Stimulated activated CD4-positive, alpha-beta T cell treated with anti-CD3 and anti-CD28 coated beads, TNF-alpha, amount 100 ng/mL, for 1 hour (primary cell): ENCODE measurements around the gene CNTROB.

Source experiments
- DNase-seq, 3 donors: peaks; one replicate each; pipeline ENCODE4 v3.0.0-alpha.2; 2020; ENCODE audit warnings: low read depth in 3 of 3, low spot score in 1 of 3

Gene CNTROB

DNA sequence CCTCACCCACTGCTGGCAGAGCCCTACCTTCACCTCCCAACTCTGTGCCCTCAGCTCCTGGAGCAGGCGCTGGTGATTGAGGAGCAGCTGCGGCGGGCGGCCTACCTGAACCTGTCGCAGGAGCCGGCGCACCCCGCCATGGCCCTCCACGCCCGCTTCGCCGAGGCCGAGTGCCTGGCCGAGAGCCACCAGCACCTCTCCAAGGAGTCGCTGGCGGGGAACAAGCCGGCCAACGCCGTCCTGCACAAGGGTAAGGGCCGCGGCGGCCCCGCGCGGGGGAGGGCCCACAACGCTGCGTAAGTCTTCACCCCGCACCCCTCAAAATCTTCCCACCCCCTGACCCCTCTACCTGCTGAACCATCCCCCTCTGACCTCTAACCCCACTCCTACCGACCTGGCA is 22.9 kb upstream of the CNTROB start:
- no peak for DNase-seq

DNA sequence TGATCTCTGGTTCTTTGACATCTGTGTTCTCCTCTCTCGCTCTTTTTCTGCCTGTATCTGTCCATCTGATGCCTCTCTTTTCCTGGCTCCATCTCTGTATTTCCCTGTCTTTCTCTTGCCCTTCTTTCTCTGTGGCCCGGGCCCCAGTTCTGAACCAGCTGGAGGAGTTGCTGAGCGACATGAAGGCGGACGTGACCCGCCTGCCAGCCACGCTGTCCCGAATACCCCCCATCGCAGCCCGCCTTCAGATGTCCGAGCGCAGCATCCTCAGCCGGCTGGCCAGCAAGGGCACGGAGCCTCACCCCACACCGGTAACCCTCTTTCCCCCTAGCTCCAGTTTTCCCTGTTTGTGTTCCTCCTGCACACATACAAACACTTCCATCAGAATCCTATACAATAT is 21.7 kb upstream of the CNTROB start:
- no peak for DNase-seq

DNA sequence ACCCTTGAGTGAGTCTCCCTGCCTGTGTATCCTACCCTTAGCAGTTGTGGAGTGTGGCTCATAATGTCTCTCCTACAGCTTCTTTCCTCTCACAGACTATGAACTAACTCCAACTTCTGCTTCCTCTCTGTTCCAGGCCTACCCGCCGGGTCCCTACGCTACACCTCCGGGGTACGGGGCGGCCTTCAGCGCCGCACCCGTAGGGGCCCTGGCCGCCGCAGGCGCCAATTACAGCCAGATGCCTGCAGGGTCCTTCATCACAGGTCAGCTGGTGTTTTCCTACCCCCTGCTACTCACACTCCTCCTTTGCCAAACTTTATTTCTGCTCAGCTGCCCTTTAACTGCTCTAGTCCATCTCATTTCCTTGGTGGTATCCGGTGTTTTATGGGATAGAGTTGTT is 21.3 kb upstream of the CNTROB start:
- DNase-seq, result no peak

DNA sequence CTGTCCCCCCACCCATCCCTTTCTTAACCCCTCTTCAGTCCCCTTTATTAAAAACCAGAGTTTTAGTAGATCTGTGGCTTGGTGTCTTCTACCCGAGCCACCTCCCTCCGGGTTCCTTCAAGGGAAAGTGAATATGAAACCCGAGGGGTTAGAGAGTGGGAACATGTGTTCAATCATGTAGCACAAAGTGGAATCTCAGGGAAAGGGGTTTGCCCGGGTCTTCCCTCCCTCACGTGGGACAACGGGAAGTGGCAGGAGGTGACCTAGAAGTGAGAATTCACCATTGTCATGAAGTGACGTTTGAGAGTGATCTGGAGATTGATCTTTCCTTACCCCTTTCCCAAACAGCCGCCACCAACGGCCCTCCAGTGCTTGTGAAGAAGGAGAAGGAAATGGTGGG is 20.9 kb upstream of the CNTROB start:
- DNase-seq, result no peak

DNA sequence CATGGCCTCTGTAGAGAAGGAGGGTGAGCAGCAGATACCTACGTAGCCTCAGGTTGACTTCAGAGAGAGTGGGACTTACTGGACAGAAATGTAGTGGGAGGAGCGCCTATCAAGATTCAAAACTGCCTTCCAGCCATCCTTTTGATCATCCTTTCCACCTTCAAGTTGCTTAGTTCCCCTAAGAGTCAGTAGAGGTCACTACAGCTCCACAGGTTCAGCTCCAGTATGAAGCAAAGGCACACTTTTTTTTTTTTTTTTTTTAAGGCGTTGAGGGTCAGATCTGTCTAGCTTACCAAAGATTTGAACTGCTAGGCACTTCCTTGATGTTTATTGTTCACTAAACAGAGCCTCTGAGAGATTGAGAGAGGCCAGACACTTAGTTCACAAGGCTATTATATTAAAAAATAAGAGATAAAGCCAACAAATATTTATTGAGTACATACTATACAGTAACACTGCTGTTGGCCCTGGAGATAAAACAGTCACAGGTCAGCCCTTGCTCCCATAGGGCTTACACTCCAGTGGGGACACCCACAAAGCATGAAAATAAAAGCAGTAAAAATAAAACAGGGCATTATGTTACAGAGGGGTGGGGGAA is 19.0 kb upstream of the CNTROB start:
- no peak for DNase-seq

DNA sequence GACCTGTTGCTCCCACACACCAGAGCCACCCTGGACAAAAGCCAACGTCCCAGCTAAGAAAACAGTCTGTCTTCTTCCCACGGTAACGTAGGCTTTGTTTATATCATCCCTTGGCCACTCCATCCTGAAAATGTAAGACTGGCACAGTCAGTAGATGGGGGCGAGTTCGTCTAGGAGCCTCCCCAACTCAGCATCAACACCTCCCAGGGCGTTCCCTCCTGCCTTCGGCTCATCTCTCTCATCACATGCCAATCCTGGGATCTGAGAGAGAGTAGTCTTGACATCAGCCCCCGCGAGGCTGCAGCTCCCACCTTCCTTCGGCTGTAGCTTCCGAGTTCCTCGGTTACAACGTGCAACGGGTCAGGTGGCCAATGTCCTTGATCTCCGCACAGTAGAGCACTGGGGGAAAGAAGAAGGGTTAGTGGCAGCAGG is 16.8 kb upstream of the CNTROB start:
- no peak for DNase-seq

DNA sequence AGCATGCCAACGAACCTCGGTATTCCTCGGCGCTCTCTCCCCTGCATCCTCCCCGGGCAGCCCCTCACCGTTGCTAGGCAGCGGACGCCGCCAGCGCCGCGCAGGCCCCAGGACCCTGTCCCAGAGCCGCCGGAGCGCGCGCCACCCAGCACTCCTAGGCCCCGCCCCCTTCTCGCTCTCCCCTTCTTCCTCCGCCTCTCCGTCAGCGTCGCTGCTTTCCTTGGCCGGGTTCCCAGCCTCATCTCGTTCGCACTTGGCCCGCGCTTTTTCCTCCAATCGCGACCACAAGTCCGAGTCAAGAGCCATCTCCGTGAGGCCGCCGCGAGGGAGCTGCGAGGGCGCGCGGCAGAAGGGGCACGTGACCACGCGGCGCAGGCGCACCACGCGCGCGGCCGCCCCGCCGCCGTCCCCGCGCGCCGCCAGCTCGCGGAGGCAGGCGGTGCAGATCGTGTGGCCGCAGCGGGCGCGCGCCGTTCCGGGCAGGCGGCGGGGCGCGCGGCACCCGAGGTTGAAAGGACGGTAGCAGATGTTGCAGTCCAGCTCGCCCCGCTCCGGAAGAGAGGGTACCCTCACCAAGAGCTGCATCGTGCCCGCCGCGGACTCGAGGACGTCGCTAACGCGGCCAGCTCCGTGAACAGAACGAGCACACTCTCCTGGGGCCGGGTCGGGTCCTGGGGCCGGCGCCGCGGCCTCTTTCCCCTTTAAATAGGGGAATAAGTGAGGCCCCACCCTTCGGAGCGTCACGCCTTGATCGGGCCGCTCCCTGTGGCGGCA is 16.2 kb upstream of the CNTROB start, which contains the start of gene RNF227:
Gene RNF227 (minus strand): TSS at position 679 of the 774 bp plus-strand sequence. CDS start 94 bp downstream, at position 585.
- DNase-seq, result peak; percentile 54 to 76 (median 63)

DNA sequence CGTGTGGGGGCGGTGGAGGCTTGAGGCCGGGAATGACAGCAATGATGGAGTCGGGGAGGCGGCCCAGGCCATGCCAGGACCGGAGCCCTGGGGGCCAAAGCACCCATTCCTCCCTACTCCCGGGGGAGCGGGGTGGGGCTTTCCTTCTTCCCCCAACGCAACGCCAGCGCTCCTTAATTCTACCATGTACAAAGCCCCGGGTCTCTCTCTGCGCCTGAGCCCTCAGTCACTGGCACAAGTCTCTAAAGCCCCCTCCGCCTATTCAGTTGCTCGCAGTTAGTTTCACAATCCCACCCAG is 15.7 kb upstream of the CNTROB start:
- DNase-seq, result no peak

DNA sequence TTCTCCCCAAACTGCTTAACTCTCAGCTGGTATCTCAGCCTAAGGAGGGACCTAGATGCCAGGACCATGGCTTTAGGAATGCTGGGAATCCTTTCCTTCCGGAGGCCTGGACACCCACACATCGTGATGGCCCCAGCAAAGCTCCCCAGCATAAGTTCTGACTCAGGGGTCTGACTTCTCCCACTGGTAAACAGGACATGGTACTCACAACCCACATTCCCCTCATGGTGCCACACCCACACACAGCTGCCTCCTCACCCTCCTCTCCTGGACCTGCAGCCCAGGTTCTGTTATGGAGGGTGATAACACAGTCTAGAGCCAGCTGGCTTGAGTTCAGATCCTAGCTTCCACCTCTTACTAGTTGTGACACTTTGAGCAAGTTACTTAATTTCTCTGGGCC is 15.2 kb upstream of the CNTROB start:
- DNase-seq, result no peak

DNA sequence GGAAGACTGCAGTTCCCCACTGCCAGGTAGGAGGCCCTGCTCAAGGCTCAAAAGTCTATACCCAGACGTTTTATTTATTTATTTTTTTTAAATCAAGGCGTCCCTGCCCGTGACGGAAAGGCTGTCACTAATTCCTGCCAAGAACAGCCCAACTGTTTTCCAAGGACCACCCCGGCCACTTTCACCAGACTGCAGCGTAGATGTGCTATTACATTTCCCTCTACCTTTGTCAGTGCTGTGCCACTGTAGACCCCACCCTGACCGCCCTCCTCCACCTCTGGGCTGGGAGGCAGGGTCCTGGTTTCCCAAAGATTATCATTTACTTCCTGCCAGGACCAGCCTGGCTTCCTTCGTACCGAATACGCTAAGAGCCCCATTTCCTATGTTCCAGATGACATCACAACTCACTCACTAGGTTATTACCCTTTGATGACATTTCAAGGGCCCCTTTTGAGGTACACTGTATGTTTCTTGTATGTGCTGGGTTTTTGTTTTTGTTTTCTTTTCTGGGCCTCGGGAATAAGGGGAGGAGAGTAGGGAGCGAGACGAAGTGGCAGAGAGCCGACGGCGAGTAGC is 9.6 kb upstream of the CNTROB start:
- no peak for DNase-seq

DNA sequence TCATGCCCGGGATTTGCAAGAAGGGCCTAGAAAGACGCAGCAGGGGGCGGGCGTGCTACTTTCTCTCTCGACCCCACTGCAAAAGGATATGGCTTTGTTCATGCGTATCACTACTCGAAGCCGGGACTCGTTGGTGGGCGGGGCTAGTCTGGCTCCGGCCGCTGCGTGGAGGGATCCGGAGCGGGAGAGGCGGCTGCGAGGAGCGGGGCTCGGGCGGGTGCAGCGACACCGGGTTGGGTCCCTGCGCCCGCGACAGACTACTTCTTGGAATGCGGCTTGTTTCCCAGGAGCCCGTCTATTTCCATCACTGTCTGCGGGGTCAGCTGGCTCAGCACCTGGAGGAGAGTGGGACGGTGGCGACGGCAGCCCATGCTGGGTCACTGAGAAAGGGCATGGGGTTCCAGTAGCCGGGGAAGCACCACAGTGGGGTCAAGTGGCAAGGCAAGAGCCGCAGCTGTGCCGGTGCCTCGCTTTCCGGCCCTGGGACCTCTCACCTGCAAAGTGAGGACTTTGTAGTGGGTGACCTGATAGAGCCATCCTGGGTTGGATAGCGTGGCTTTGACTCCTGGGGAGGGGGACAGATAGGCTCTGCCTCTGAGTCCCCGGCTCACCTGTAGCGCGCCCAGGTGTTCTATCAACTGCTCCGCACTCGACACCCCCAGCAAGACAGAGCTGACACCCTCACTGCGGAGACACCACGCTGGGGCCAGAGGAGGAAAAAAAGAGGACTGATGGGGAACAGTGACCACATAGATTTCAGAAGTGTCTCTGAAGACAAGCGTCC is 9.0 kb upstream of the CNTROB start:
- DNase-seq, result peak; percentile 60 to 73 (median 64)

DNA sequence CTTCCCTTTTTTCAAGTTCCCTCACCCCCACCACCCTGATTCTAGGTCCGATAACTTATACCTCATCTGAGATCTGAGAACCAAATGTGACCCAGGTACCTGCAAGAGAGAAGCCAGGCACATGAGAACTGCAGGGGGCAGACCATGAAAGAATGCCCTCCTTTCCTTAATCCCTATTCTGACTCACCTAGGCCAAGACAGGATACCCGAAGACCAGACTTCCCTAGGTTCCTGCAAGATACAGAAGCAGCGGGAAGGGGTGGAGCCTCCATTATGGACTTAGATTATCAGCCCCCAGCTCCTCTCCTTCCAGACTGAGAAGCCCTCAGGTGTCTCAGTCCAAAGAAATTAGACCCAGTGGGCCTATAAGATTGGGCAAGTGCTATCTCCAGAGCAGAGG is 4.4 kb upstream of the CNTROB start:
- no peak for DNase-seq

DNA sequence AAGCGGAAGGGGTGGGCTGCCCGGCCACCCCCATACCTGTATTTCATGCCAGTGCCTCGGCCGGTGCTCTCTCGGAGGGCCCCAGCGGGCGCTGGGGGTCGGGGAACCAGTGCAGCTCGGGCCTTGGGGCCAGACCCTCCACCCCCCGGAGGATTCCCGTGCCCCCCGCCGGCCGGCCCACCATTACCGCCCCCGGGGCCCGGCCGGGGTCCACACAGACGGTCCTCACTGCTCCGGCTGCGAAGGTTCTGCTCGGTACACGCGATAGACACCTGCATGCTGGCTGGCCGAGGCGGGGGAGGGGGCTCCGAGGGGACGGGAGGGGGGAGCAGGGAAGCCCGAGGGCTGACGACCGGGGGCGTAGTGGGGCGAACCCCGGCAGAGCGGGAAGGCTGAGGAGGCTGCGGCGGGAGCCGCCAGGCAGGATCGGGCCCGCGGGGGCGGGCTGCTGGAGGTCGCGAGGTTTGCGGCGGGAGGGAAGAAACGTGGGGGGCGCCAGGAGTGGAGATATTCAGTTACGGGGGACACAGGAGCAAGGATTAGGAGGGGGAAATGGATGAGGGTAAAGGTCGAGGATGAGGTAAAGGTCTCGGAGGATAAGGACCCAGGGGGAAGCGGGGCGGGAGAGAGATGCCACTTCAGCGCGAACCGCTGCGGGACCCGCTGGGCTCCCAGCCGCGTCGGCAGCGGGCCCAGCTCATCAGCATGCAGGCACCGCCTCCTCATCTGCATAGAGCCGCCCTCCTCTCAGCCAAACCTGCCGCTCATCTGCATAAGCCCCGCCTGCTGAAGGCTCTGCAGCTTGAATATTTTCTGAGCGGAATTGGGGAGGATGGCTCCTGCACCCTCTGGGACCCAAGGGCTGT is 2.6 kb upstream of the CNTROB start, which contains the start of gene KCNAB3:
Gene KCNAB3 (minus strand): TSS at position 699 of the 866 bp plus-strand sequence. CDS start 421 bp downstream, at position 278.
- DNase-seq, result peak in 1 of 3 donors; percentile 33

DNA sequence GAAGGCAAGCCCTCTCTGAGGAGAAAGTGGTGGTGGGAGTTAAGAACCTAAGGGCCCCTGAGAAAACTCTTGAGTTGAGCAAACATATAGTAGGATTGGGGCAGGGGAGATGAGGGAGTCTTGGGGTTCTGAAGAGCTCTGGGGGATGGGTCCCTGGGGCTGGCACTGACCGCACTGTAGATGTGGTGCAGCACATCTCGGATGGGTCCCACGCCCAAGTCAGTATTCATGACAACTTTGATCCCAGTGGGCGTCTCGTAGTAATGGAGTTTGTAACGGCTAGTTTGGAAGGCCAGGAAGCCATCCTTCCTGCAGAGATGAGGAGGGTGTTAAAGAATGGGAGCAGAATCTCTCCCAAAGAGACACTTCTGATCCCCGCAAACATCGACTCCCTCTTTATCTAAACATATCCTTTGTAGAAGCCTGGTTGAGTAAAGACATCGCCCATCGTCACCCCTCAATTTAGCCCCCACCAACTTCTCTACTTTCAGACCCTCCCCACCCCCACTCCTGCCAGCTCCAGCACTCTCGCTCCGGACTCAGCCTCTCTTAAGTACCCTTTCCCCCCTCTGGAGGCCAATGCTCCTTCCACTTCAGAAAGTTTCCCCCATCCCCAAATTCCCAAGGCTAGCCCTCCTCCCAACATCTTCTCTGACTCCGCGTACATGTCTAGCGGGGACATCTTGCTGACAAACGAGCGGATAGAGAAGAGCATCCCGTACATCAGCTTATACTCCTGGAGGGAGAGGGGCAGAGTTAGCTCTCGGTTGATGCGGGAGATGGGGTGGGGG is 970 bp upstream of the CNTROB start:
- DNase-seq, result no peak

DNA sequence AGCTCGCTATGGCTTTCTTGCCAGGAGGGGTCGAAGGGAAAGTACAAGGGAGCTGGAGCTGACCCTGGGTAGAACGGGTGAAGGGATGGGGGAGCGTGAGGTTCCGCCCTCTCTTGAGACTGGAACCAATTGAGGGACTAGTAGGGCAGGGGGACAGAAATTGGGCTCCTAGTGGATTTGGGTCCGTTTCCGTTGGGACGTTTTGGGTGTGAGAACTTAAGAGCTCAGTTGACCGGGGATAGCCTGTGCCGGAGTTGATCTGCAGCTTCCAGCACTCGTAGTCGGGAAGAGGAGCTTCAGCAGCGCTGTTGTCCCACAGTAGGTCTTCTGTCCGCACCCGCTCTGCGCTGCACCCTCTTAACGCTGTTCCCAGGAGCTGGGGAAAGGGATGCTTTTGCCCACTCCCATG is 481 bp downstream of the CNTROB start:
- DNase-seq, result no peak

DNA sequence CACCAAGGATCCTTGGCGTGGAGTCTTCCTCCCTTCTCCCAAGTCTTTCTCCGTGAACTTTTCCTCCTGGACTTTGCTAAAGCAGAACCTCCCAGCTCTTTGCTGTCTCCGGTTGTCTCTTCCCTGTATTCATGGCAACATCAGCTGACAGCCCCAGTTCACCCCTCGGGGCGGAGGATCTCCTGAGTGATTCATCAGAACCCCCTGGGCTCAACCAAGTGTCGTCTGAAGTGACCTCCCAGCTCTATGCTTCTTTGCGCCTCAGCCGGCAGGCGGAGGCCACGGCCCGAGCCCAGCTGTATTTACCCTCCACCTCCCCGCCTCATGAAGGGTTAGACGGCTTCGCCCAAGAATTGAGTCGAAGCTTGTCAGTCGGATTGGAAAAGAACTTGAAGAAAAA is 943 bp downstream of the CNTROB start:
- no peak for DNase-seq

DNA sequence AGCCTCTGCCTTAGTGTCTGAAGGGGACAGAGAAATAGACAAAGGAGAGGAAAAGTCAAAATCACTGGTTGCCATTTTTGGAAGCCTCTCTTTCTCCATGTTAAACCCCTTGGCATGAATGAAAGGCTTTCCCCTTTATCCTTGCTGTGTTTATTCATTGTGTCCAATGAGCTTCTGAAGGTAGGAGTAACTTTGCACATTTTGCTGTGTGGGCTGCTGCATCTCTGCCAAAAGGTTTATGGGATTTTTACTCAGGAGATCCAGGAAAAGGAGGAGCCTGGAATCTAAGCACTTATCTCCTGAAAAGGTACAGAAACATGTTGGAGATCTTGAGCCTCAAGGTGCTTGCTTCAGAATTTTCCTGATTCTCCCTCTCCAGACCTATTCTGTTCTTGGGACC is 3.9 kb downstream of the CNTROB start:
- DNase-seq, result no peak

DNA sequence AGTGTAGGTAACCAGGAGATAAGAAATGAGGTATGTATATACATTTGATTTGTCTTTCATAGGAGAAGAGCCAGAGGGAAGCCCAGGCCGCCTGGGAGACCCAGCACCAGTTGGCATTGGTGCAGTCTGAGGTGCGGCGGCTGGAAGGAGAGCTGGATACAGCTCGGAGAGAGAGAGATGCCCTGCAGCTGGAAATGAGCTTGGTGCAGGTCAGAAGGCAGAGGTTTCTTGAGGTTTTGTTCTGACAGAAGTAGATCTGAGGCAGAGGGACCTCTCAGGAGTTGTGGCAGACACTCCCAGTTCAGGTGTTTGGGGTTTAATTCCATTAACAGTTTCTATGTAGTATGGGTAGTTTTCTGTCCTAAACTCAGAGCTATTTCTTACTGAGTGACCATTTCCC is 8.0 kb downstream of the CNTROB start:
- DNase-seq, result no peak

DNA sequence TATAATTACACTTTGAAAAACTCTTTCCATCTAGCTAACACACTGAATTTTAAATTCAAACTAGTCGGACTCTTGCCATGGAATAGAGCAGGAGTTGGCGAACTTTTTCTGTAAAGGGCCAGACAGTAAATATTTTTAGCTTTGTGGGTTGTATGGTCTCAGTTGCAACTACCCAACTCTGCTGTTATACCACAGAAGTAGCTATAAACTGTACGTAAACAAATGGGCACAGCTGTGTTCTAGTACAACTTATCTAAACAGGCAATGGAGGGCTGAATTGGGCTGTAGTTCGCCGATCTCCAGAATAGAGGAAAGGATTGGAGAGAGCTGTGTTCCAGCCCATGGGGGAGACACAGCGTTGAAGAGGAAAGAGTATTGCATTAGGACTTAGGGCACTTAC is 8.7 kb downstream of the CNTROB start:
- no peak for DNase-seq

DNA sequence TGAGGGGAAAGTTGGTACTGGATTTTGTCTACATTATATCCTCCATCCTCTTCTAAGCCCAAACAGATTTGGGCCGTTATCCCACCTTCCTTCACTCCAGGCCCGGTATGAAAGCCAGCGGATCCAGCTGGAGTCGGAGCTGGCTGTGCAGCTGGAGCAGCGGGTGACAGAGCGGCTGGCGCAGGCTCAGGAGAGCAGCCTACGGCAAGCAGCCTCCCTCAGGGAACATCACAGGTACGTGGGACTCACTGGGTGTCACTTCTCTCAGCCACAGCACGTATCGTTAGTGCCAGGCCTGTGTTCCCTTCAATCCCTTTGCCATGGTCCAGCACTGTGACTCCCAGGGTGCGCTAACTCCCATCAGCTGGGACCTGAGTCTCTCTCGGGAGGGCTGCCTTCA is 11.3 kb downstream of the CNTROB start:
- DNase-seq, result no peak
